Endothelial cell of umbilical vein (primary cell): Measurements from ENCODE around the gene C12orf57. TPM values are rescaled to one million over a fixed set of nuclear protein-coding genes. Genes with fewer than 3 reads are reported as not detected.

Experiments
- BruUV-seq: library from RNA; stranded (reverse); fragments of 400-500 nt; replicated peaks from 2 replicates; lab custom pipeline; 2021; lab: Mats Ljungman, UMichigan
- CTCF ChIA-PET: fragments of 300-600, 350-600 bp; sonication (Branson Sonifier 250); formaldehyde crosslinking; loops from one replicate; lab custom pipeline; 2021; ENCODE audit warnings: antibody characterized with exemption, inconsistent platforms; lab: Charles Lee
- POLR2A ChIA-PET: fragments of 300-600, 350-600 bp; sonication (Branson Sonifier 250); formaldehyde crosslinking; loops from one replicate; lab custom pipeline; 2021; ENCODE audit warnings: antibody characterized with exemption, inconsistent platforms; lab: Charles Lee
- DNase-seq: peaks from one replicate; pipeline ENCODE4 v3.0.0-alpha.2; 2011; ENCODE audit warnings: low read depth, low spot score
- FAIRE-seq: peaks from 2 replicates; lab custom pipeline; 2011; peaks lifted over from hg19 to GRCh38; lab: Jason Lieb, UNC
- H2AFZ ChIP-seq: 2 replicates; pipeline ENCODE4 v1.6.0; 2012; ENCODE audit warnings: low read depth, low read length, control low read depth, inconsistent platforms
- H3K27ac ChIP-seq: 2 replicates; pipeline ENCODE4 v1.5.1; 2011; ENCODE audit warnings: low read depth, mild to moderate bottlenecking, control low read depth, low read length, moderate library complexity; ENCODE audit not compliant: insufficient read depth
- H3K27me3 ChIP-seq, 2 experiments: 2 replicates each; pipeline versions ENCODE4 v1.6.0 to v1.6.1; 2011; ENCODE audit warnings: low read length in 2 of 2, mixed read lengths in 1 of 2; ENCODE audit not compliant: control insufficient read depth in 2 of 2, insufficient read depth in 2 of 2
- H3K36me3 ChIP-seq, 2 experiments: 2 replicates in 1 of 2; 3 replicates in 1 of 2; pipeline ENCODE4 v1.5.1; 2011; ENCODE audit warnings: low read length in 2 of 2, mild to moderate bottlenecking in 1 of 2, moderate library complexity in 1 of 2; ENCODE audit not compliant: control insufficient read depth in 2 of 2, insufficient read depth in 2 of 2; ENCODE audit errors: extremely low read depth in 1 of 2
- H3K4me1 ChIP-seq: 3 replicates; pipeline ENCODE4 v1.5.1; 2011; ENCODE audit warnings: mild to moderate bottlenecking, low read length; ENCODE audit not compliant: control insufficient read depth, insufficient read depth; ENCODE audit errors: extremely low read depth
- H3K4me2 ChIP-seq: 2 replicates; pipeline ENCODE4 v1.6.1; 2011; ENCODE audit warnings: low read length, control low read depth, mixed read lengths; ENCODE audit not compliant: insufficient read depth
- H3K4me3 ChIP-seq, 3 experiments: fragments of 200-600 bp in 1 of 3; sonication (generic), shearing (Covaris generic) in 1 of 3; replicated peaks in 1 of 3; 2 replicates each; pipeline ENCODE4 v1.5.1; 2011 to 2016; ENCODE audit warnings: control low read depth in 3 of 3, low read length in 3 of 3, mild to moderate bottlenecking in 2 of 3, inconsistent platforms in 1 of 3, low read depth in 1 of 3, moderate library complexity in 1 of 3; ENCODE audit not compliant: insufficient read depth in 1 of 3
- H3K79me2 ChIP-seq: 2 replicates; pipeline ENCODE4 v1.6.0; 2012; ENCODE audit warnings: low read length, inconsistent platforms; ENCODE audit not compliant: control insufficient read depth, insufficient read depth
- H3K9ac ChIP-seq: replicated peaks from 2 replicates; pipeline ENCODE3; 2011; ENCODE audit warnings: low read length, control low read depth; ENCODE audit not compliant: insufficient read depth; ENCODE audit errors: extremely low read depth
- H3K9me1 ChIP-seq: replicated peaks from 3 replicates; pipeline ENCODE4 v1.6.0; 2011; ENCODE audit warnings: mild to moderate bottlenecking, low read length; ENCODE audit not compliant: control insufficient read depth, insufficient read depth; ENCODE audit errors: extremely low read depth
- H3K9me3 ChIP-seq: replicated peaks from 2 replicates; pipeline ENCODE4 v1.5.1; 2012; ENCODE audit warnings: low read length, inconsistent platforms; ENCODE audit not compliant: control insufficient read depth, insufficient read depth
- H4K20me1 ChIP-seq: replicated peaks from 2 replicates; pipeline ENCODE3; 2011; ENCODE audit warnings: mild to moderate bottlenecking, low read length; ENCODE audit not compliant: control insufficient read depth, insufficient read depth; ENCODE audit errors: extremely low read depth
- CTCF ChIP-seq, 2 donors: IDR thresholded peaks; 1 replicate in 1 of 2; 2 replicates in 1 of 2; pipeline ENCODE4 v1.5.1; 2011; ENCODE audit warnings: low read length in 2 of 2, mild to moderate bottlenecking in 2 of 2, moderate library complexity in 2 of 2, control low read depth in 1 of 2, inconsistent platforms in 1 of 2, low read depth in 1 of 2; ENCODE audit not compliant: insufficient read depth in 1 of 2; ENCODE audit errors: extremely low read depth in 1 of 2
- dilution Hi-C: fragments of 300-500 bp; cut with MboI; formaldehyde crosslinking; loops from one replicate; pipeline ENCODE4 v1.15.0; 2019; ENCODE audit warnings: low sequenced_read_pairs; ENCODE audit not compliant: extremely low pct_ligation_motif_present
- intact Hi-C: fragments of 100-400 bp; cut with micrococcal nuclease; formaldehyde crosslinking; loops from one replicate; pipeline ENCODE4 v1.10.0; 2022
- polyA plus RNA-seq, 4 experiments: library from polyadenylated mRNA; depleted of rRNA in 3 of 4; stranded (reverse) in 3 of 4; unstranded in 1 of 4; fragments of >200 nt; gene quantifications; 2 replicates each; pipeline versions ENCODE4 v1.2.1 to v1.2.3, GENCODE V29; 2011 to 2012; ENCODE audit warnings: missing spikeins in 1 of 4
- total RNA-seq: library from RNA; stranded (reverse); gene quantifications from 2 replicates; pipeline ENCODE4 v1.2.3, GENCODE V29; 2021

The C12orf57 gene
- total and polyA plus RNA-seq, 2 donors (not counting 3 experiments of a cell fraction or from before 2014, with no cell fraction given): 167 to 729 TPM

DNA sequence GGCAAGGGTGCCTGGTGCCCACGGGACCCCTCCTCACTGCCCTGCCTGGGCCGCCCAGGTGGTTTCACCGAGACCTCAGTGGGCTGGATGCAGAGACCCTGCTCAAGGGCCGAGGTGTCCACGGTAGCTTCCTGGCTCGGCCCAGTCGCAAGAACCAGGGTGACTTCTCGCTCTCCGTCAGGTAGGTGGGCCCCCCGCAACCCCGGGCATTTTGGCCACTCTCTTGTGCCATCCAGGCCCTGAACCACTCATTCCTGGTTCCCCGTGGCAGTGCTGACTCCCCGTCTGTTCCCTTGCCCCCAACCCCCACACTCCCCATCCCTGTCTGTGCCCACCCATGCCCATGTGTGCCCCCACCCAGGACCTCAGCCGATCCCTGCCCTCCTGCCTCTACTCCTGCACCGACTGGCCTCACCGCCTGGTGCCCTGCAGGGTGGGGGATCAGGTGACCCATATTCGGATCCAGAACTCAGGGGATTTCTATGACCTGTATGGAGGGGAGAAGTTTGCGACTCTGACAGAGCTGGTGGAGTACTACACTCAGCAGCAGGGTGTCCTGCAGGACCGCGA lies 7.8 kb downstream of the C12orf57 start:
- CTCF ChIA-PET: interaction anchor here (0.6 to 1.5 kb wide), 3 partner anchors 10 to 14 kb away, joined by 3 to 8 read pairs (median 5); no protein-coding TSS in a partner anchor

More for the DNA sequence above, 7.8 kb downstream of the C12orf57 start:
- H3K79me2 ChIP-seq: no peaks in the 10 kb centered on the region
- no peaks in the 10 kb centered on the region for H3K9me1 ChIP-seq
- intact Hi-C loops (no loop called here), dilution Hi-C loops (no loop called here)
- H3K27ac ChIP-seq: no peak overlapping the region
- no peaks in the 10 kb centered on the region for H4K20me1 ChIP-seq
- POLR2A ChIA-PET: no interaction called here
- H3K27me3 ChIP-seq: no peaks in the 10 kb centered on the region
- H3K36me3 ChIP-seq: no peaks in the 10 kb centered on the region
- H3K4me1 ChIP-seq: peaks cover 17% of the 10 kb centered on the region
- no peak overlapping the region for H3K4me3 ChIP-seq
- no peaks in the 10 kb centered on the region for H3K9me3 ChIP-seq
- H3K9ac ChIP-seq: no peak overlapping the region
- no peak for TF ChIP-seq CTCF (IDR thresholded peaks at IDR 0.05; ENCODE audit: extremely low read depth in 1 of 2, insufficient read depth in 1 of 2, low read depth in 1 of 2, low read length in 2 of 2)
- BruUV-seq: no TSS peak
- FAIRE-seq (no peak), DNase-seq (no peak)
- no peak overlapping the region for H2AFZ ChIP-seq
- H3K4me2 ChIP-seq: no peak overlapping the region
